Spleen (tissue), 7 donors: ENCODE data around the gene PIGS.

Source experiments
- CTCF ChIP-seq, 11 experiments: fragments of 200-600 bp in 7 of 11; fragments of 450-650 bp in 4 of 11; sonication (generic) in 4 of 11; IDR thresholded peaks in 8 of 11; conservative IDR thresholded peaks in 3 of 11; 1 replicate in 7 of 11; 2 replicates in 4 of 11; pipeline versions ENCODE4 v1.4.0 to v1.8.0; 2016 to 2021; ENCODE audit warnings: antibody characterized with exemption in 11 of 11, inconsistent platforms in 4 of 11, mild to moderate bottlenecking in 1 of 11
- POLR2A ChIP-seq, 3 donors: fragments of 450-650 bp; IDR thresholded peaks; one replicate each; pipeline ENCODE4 v1.5.1; 2017; ENCODE audit warnings: antibody characterized with exemption in 3 of 3, mild to moderate bottlenecking in 1 of 3
- donor health status: DM: no; HTN: no; CAD: no; lungs with moderate emphysema.
- donor health status: DM: no; HTN: no; CAD: no.
- donor health status: DM: no; HTN: no; CAD: no.

DNA sequence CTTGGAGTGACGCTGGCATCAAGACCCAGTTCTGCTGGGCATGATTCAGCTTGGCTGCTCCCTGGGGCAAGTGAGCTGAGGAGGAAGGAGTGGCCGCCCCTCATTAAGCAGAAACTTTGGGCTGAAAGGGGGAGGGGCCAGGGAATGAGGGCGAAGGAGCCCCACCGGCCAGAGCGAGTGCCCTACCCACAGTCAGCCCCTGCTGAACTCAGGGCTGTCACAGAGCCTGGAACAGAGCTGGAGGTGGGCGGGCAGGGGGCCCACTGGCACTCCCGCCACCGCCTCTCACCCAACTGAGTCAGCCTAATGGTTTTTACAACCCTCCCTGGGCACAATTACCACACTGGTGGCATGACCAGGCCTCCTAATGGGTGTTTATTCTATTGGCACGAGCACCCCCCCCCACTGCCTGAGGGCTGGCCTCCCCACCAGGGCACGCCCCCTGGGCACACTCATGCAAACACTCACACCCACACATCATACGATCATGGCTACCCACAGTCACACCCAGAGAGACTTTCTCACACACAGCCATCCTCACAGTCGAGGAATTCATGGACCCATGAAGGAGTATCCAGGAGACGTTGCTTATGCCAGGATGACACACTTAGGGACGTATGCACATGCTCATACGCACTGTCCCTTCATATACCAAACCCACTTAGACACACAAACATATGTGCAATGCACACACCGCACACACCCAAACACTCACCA is 38.1 kb downstream of the PIGS start:
- TF ChIP-seq POLR2A (IDR thresholded peaks at IDR 0.05) (no peak), CTCF (IDR thresholded peaks at IDR 0.05 in 8 of 11, conservative IDR thresholded peaks at IDR 0.05 in 3 of 11) (no peak)
